Measurements from ENCODE around the gene TBL1XR1. TPM values are rescaled to one million over a fixed set of nuclear protein-coding genes. Genes with fewer than 3 reads are reported as not detected.
A peak's percentile ranks its signal among the peaks of the same experiment; 100 is the strongest.

Gene TBL1XR1
- total RNA-seq, 1 donor from 2014 or later, result 275 TPM

- H3K27ac ChIP-seq, result no peak overlapping the region
- Mint-ChIP-seq H3K4me1 (no peaks in the 10 kb centered on the region), H3K36me3 (peaks cover 50% of the 10 kb centered on the region), H3K4me3 (no peak overlapping the region), H3K9me3 (peaks cover 36% of the 10 kb centered on the region), H3K27me3 (ENCODE audit: insufficient read depth, low read depth) (peaks cover 6% of the 10 kb centered on the region), H3K27ac (no peak overlapping the region)
- H3F3A ChIP-seq (ENCODE audit: low read depth), result peaks cover 9% of the 10 kb centered on the region
- H4K20me1 ChIP-seq (ENCODE audit: low read depth), result peaks cover 98% of the 10 kb centered on the region
- no peaks in the 10 kb centered on the region for H3K36me3 ChIP-seq
- peaks cover 23% of the 10 kb centered on the region for H3K4me1 ChIP-seq
- H3K79me2 ChIP-seq (ENCODE audit: low read depth), result peaks cover 100% of the 10 kb centered on the region
- no peak for DNase-seq (ENCODE audit: low spot score)
- no peak overlapping the region for H3K4me3 ChIP-seq
- H3K4me2 ChIP-seq, result no peak overlapping the region
- H3K9ac ChIP-seq, result no peak overlapping the region
- no peak overlapping the region for H2AFZ ChIP-seq (replicated peaks)
- H3K9me3 ChIP-seq (ENCODE audit: low read depth), result no peaks in the 10 kb centered on the region
- TF ChIP-seq EZH2phosphoT487 (IDR thresholded peaks at IDR 0.05), result no peak
- TF ChIP-seq CTCF (IDR thresholded peaks at IDR 0.05), result no peak
- TF ChIP-seq EZH2 (IDR thresholded peaks at IDR 0.05), result no peak
- no peaks in the 10 kb centered on the region for H3K27me3 ChIP-seq
These were observed 83.0 kb downstream of the TBL1XR1 start for GRCh38 chr3:177114253-177114652.

- H3F3A ChIP-seq (ENCODE audit: low read depth), result peaks cover 9% of the 10 kb centered on the region
- peaks cover 98% of the 10 kb centered on the region for H4K20me1 ChIP-seq (ENCODE audit: low read depth)
- no peaks in the 10 kb centered on the region for H3K9me3 ChIP-seq (ENCODE audit: low read depth)
- H3K27me3 ChIP-seq, result no peaks in the 10 kb centered on the region
- no peak overlapping the region for H2AFZ ChIP-seq (replicated peaks)
- Mint-ChIP-seq H3K4me1 (no peaks in the 10 kb centered on the region), H3K27me3 (ENCODE audit: insufficient read depth, low read depth) (peaks cover 6% of the 10 kb centered on the region), H3K36me3 (peaks cover 43% of the 10 kb centered on the region), H3K4me3 (no peak overlapping the region), H3K27ac (no peak overlapping the region), H3K9me3 (peaks cover 34% of the 10 kb centered on the region)
- peak overlapping the region; percentile 16 for H3K27ac ChIP-seq
- no peak overlapping the region for H3K4me3 ChIP-seq
- no peaks in the 10 kb centered on the region for H3K36me3 ChIP-seq
- peaks cover 49% of the 10 kb centered on the region for H3K4me1 ChIP-seq
- TF ChIP-seq CTCF (IDR thresholded peaks at IDR 0.05), result no peak
- TF ChIP-seq EZH2 (IDR thresholded peaks at IDR 0.05), result no peak
- no peak for TF ChIP-seq EZH2phosphoT487 (IDR thresholded peaks at IDR 0.05)
- H3K9ac ChIP-seq, result no peak overlapping the region
- H3K79me2 ChIP-seq (ENCODE audit: low read depth), result peaks cover 100% of the 10 kb centered on the region
- peak; percentile 23 for DNase-seq (ENCODE audit: low spot score)
- no peak overlapping the region for H3K4me2 ChIP-seq
These were observed 85.7 kb downstream of the TBL1XR1 start for GRCh38 chr3:177111541-177111949.

- H3K36me3 ChIP-seq, result no peaks in the 10 kb centered on the region
- H3K27ac ChIP-seq, result no peak overlapping the region
- Mint-ChIP-seq H3K9me3 (peaks cover 34% of the 10 kb centered on the region), H3K4me3 (no peak overlapping the region), H3K27me3 (ENCODE audit: insufficient read depth, low read depth) (peaks cover 6% of the 10 kb centered on the region), H3K4me1 (no peaks in the 10 kb centered on the region), H3K27ac (no peak overlapping the region), H3K36me3 (peaks cover 40% of the 10 kb centered on the region)
- H3K9me3 ChIP-seq (ENCODE audit: low read depth), result no peaks in the 10 kb centered on the region
- H3K27me3 ChIP-seq, result no peaks in the 10 kb centered on the region
- no peak overlapping the region for H2AFZ ChIP-seq (replicated peaks)
- TF ChIP-seq EZH2phosphoT487 (IDR thresholded peaks at IDR 0.05) (no peak), EZH2 (IDR thresholded peaks at IDR 0.05) (no peak)
- H3K4me3 ChIP-seq, result no peak overlapping the region
- no peak overlapping the region for H3K9ac ChIP-seq
- peaks cover 9% of the 10 kb centered on the region for H3F3A ChIP-seq (ENCODE audit: low read depth)
- no peak for DNase-seq (ENCODE audit: low spot score)
- peaks cover 98% of the 10 kb centered on the region for H4K20me1 ChIP-seq (ENCODE audit: low read depth)
- H3K79me2 ChIP-seq (ENCODE audit: low read depth), result peaks cover 100% of the 10 kb centered on the region
- H3K4me1 ChIP-seq, result peaks cover 56% of the 10 kb centered on the region
- H3K4me2 ChIP-seq, result no peak overlapping the region
These were observed 86.4 kb downstream of the TBL1XR1 start for GRCh38 chr3:177110895-177111294.

GRCh38 chr3:177110386-177110785, 86.9 kb downstream of the TBL1XR1 start:
- Histone ChIP-seq H3K4me3 (no peak overlapping the region), H2AFZ (replicated peaks) (no peak overlapping the region), H3K36me3 (no peaks in the 10 kb centered on the region), H3K4me1 (peaks cover 61% of the 10 kb centered on the region), H3K79me2 (ENCODE audit: low read depth) (peaks cover 100% of the 10 kb centered on the region), H3K27ac (no peak overlapping the region), H3F3A (ENCODE audit: low read depth) (peaks cover 9% of the 10 kb centered on the region), H3K9ac (no peak overlapping the region), H4K20me1 (ENCODE audit: low read depth) (peaks cover 98% of the 10 kb centered on the region), H3K4me2 (no peak overlapping the region), H3K9me3 (ENCODE audit: low read depth) (no peaks in the 10 kb centered on the region), H3K27me3 (no peaks in the 10 kb centered on the region)
- H3K27me3 Mint-ChIP-seq (ENCODE audit: insufficient read depth, low read depth), result peaks cover 6% of the 10 kb centered on the region
- H3K4me1 Mint-ChIP-seq, result no peaks in the 10 kb centered on the region
- peaks cover 43% of the 10 kb centered on the region for H3K36me3 Mint-ChIP-seq
- no peak overlapping the region for H3K4me3 Mint-ChIP-seq
- TF ChIP-seq CTCF (IDR thresholded peaks at IDR 0.05) (no peak), EZH2 (IDR thresholded peaks at IDR 0.05) (no peak), EZH2phosphoT487 (IDR thresholded peaks at IDR 0.05) (no peak)
- no peak for DNase-seq (ENCODE audit: low spot score)
- H3K9me3 Mint-ChIP-seq, result peaks cover 31% of the 10 kb centered on the region
- no peak overlapping the region for H3K27ac Mint-ChIP-seq

Measured in neural progenitor cell (in vitro differentiated cells).